ENCODE results near the gene TMEM185A.
"Not testable (repeated sequence)": the region's sequence is repeated elsewhere in the genome, so short reads cannot be mapped to it uniquely, and the experiment has no call there.

TMEM185A gene

GRCh38 chrX:149549701-149550100 lies 81.9 kb downstream of the TMEM185A start, which contains the start of gene HSFX3:
Gene HSFX3 (minus strand): TSS chrX:149549924. CDS start chrX:149549852, 72 bp downstream.
- H3K27ac Mint-ChIP-seq; H3K4me3 Mint-ChIP-seq; H3K36me3 Mint-ChIP-seq; H3K9me3 Mint-ChIP-seq (ENCODE audit: low read depth); H3K27me3 Mint-ChIP-seq; H3K4me1 Mint-ChIP-seq (ENCODE audit: low read depth): not testable (repeated sequence)

GRCh38 chrX:149547782-149548181 lies 83.8 kb downstream of the TMEM185A start:
- H3K27me3 Mint-ChIP-seq; H3K36me3 Mint-ChIP-seq; H3K27ac Mint-ChIP-seq; H3K4me1 Mint-ChIP-seq (ENCODE audit: low read depth); H3K9me3 Mint-ChIP-seq (ENCODE audit: low read depth); H3K4me3 Mint-ChIP-seq: not testable (repeated sequence)

- not testable (repeated sequence) for H3K36me3 Mint-ChIP-seq; H3K4me3 Mint-ChIP-seq; H3K27me3 Mint-ChIP-seq; H3K9me3 Mint-ChIP-seq (ENCODE audit: low read depth); H3K27ac Mint-ChIP-seq; H3K4me1 Mint-ChIP-seq (ENCODE audit: low read depth)
Measured at GRCh38 chrX:149546962-149547361, 84.6 kb downstream of the TMEM185A start.

All from activated naive CD8-positive, alpha-beta T cell (primary cell).